H1 (cell line): Measurements from ENCODE around the gene CLEC16A. TPM values are rescaled to one million over a fixed set of nuclear protein-coding genes. Genes with fewer than 3 reads are reported as not detected.

ENCODE experiments used
- CHD7 ChIP-seq: fragments of 300-600 bp; sonication (generic); IDR thresholded peaks from 2 replicates; pipeline ENCODE4 v1.7.1; 2012; ENCODE audit warnings: low read length, moderate library complexity, mild to moderate bottlenecking, inconsistent platforms; ENCODE audit not compliant: insufficient replicate concordance
- CTBP2 ChIP-seq: IDR thresholded peaks from 2 replicates; pipeline ENCODE4 v1.7.0; 2011; ENCODE audit warnings: borderline replicate concordance, mild to moderate bottlenecking, moderate library complexity, mixed read lengths, low read length; ENCODE audit not compliant: insufficient read depth, insufficient read length
- E2F6 ChIP-seq: IDR thresholded peaks from 2 replicates; pipeline ENCODE4 v1.6.1; 2012; ENCODE audit warnings: inconsistent platforms
- EZH2 ChIP-seq: fragments of 200-600 bp; sonication (generic); IDR thresholded peaks from 2 replicates; pipeline ENCODE4 v1.7.1; 2012; ENCODE audit warnings: low read depth, mild to moderate bottlenecking, moderate library complexity, low read length, inconsistent platforms; ENCODE audit not compliant: severe bottlenecking
- FOSL1 ChIP-seq: IDR thresholded peaks from 2 replicates; pipeline ENCODE4 v1.6.1; 2011; ENCODE audit warnings: mild to moderate bottlenecking, low read depth, low read length, moderate library complexity; ENCODE audit not compliant: insufficient read depth
- GTF2F1 ChIP-seq: IDR thresholded peaks from 2 replicates; pipeline ENCODE4 v1.6.1; 2012; ENCODE audit warnings: low read depth, low read length, improper control_type of control experiment, borderline replicate concordance
- KDM4A ChIP-seq: IDR thresholded peaks from one replicate; pipeline ENCODE4 v1.7.1; 2012; ENCODE audit warnings: low read depth, mild to moderate bottlenecking, moderate library complexity, low read length, inconsistent platforms; ENCODE audit not compliant: severe bottlenecking
- KDM5A ChIP-seq: fragments of 200-600 bp; IDR thresholded peaks from 2 replicates; pipeline ENCODE4 v1.7.1; 2012; ENCODE audit warnings: mild to moderate bottlenecking, low read length, inconsistent platforms, mixed read lengths
- RXRA ChIP-seq: IDR thresholded peaks from 2 replicates; pipeline ENCODE4 v1.6.1; 2011; ENCODE audit warnings: low read depth, mild to moderate bottlenecking, low read length, moderate library complexity; ENCODE audit not compliant: insufficient read depth
- SIX5 ChIP-seq: IDR thresholded peaks from 2 replicates; pipeline ENCODE4 v1.6.1; 2011; ENCODE audit warnings: mild to moderate bottlenecking, low read depth, low read length
- TCF12 ChIP-seq: IDR thresholded peaks from 2 replicates; pipeline ENCODE4 v1.6.1; 2011; ENCODE audit warnings: low read depth, mild to moderate bottlenecking, low read length
- polyA plus RNA-seq, 7 experiments: library from polyadenylated mRNA; depleted of rRNA in 3 of 7; stranded (reverse) in 5 of 7; unstranded in 2 of 7; fragments of >200 nt in 5 of 7; fragments of 200-250 nt in 2 of 7; gene quantifications; 1 replicate in 5 of 7; 2 replicates in 1 of 7; 4 replicates in 1 of 7; pipeline versions ENCODE4 v1.2.1 to v1.2.3, GENCODE V29; 2011 to 2013; ENCODE audit warnings: missing spikeins in 2 of 7, mixed read lengths in 2 of 7
- total RNA-seq: library from RNA; stranded (reverse); fragmentation: NEBNext Ultra II Directional; extraction: Animal tissue kit (Norgen Biotek cat#: 25700); gene quantifications from 2 replicates; pipeline ENCODE4 v1.2.1, GENCODE V29; 2021

The CLEC16A gene
- total and polyA plus RNA-seq, 2 of the 8 experiments (the other 6 are each of a cell fraction or from before 2014, with no cell fraction given) = 7.6 to 19.3 TPM

GRCh38 chr16:11193494-11193893, 249.1 kb downstream of the CLEC16A start (continued):
- no peak for TF ChIP-seq CHD7
- TF ChIP-seq E2F6 = no peak
- TF ChIP-seq CTBP2 = no peak
- TF ChIP-seq GTF2F1 = no peak
- TF ChIP-seq TCF12 = no peak
- no peak for TF ChIP-seq RXRA
- no peak for TF ChIP-seq EZH2
- no peak for TF ChIP-seq FOSL1
- TF ChIP-seq KDM5A = no peak
- no peak for TF ChIP-seq KDM4A
- TF ChIP-seq SIX5 = no peak
